NCI-H2029 treated with DMSO at 0.1 percent for 48 hours (cell line): Measurements from ENCODE around the gene ZNF675.
"Not testable (repeated sequence)": the region's sequence is repeated elsewhere in the genome, so short reads cannot be mapped to it uniquely, and the experiment has no call there.

Source experiments
- DNase-seq: peaks from one replicate; lab custom pipeline; 2025; lab: John Stamatoyannopoulos, UW

The ZNF675 gene

DNA sequence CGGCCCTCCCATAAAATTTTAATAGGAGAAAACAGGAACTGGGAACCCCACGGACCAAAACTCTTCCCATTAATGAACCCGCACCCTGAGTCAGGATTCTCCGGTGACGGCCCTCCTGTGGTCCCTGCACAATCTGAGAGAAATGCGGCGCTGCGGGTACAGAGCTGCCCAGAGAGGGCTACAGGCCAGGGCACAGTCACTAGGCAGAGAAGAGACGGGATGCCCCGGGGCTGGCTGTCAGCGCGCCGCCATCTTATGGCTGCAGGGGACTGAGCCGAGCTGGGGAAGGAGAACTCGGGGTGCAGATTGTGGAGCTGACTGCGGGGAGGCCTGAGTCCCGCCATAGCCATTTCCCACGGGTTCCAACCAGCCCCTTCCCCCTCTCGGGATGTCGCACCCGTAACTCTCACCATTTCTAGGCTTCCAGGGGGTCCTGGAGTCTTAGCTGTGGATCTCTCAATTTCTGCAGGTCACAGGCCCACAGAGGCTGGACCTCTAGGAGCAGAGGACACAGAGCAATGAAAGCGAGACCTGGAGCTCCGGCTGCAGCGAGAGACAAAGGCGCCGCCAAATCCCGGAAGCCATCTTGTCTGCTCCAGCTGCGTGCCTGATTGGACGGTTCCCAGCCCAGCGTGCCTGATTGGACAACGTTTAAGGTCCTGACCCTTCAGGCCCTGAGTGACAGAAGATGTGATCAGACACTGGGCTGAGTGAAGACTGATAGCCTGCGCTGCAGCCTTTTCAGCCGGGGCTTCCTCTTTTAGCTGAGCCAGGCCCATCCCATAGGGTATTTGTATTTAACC is at the start of gene ZNF675:
Gene ZNF675, minus strand, starts transcription at position 592 of the 803 bp plus-strand sequence. Its CDS starts 179 bp downstream, at position 413.
- DNase-seq = peak; percentile 85

DNA sequence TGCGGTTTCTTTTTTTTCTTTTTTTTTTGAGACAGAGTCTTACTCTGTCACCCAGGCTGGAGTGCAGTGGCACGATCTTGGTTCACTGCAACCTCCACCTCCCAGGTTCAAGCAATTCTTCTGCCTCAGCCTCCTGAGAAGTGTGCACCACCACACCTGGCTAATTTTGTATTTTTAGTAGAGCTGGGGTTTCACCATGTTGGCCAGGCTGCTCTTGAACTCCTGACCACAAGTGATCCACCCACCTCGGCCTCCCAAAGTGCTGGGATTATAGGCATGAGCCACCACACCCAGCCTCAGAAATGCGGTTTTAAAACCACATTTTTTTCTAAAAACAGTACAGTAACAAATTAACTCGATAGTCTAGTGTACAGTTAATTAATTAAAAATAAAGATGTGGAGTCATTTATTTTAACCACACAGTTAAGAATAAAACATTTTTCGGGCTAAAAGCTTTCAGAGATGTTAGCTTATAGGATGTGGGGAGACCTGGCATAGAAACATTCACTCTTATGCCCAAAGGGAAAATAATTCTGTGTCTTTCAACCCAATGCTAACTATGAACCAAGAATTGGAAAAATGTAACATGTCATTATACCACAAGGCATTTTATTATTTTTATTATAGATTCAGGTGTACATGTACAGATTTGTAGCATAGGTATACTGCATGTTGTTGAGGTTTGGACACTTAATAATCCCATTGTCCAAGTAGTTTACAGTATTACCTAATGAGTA is 43.9 kb upstream of the ZNF675 start:
- not testable (repeated sequence) for DNase-seq

- not testable (repeated sequence) for DNase-seq
Measured at GRCh38 chr19:23724161-23724560, 37.1 kb upstream of the ZNF675 start.

GRCh38 chr19:23718802-23719201 is 31.8 kb upstream of the ZNF675 start:
- DNase-seq = no peak

- no peak for DNase-seq
Measured at GRCh38 chr19:23716792-23717191, 29.8 kb upstream of the ZNF675 start.

DNA sequence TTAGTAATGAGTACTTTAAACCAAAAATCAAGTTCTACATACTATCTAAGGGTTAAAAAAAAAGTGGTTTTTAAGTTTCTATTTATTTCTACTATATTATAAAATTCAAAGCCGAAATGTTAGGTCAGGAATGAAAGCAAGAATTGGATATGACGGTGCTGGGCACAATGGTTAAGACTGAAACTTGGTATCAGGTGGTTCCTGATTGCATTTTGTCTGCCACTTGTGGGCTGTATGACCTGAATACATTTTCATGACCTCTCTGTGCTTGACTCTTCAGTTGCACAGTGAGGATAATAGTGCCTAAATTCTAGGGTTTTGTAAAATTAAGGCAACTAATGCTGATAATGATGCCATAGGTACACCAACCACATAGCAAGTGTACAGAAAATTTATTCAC is 22.3 kb upstream of the ZNF675 start:
- no peak for DNase-seq

- no peak for DNase-seq
Measured at GRCh38 chr19:23706657-23707056, 19.6 kb upstream of the ZNF675 start.

GRCh38 chr19:23699521-23699860 is 12.5 kb upstream of the ZNF675 start:
- no peak for DNase-seq

GRCh38 chr19:23698711-23699520 is 11.9 kb upstream of the ZNF675 start:
- DNase-seq = peak; percentile 35

DNA sequence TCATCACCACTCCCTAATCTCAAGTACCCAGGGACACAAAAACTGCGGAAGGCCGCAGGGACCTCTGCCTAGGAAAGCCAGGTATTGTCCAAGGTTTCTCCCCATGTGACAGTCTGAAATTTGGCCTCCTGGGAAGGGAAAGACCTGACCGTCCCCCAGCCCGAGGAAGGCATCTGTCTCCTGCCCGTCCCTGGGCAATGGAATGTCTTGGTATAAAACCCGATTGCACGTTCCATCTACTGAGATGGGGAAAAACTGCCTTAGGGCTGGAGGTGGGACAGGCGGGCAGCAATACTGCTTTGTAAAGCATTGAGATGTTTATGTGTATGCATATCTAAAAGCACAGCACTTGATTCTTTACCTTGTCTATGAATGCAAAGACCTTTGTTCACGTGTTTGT is 5.9 kb upstream of the ZNF675 start:
- not testable (repeated sequence) for DNase-seq

GRCh38 chr19:23673132-23673531 is 13.9 kb downstream of the ZNF675 start:
- no peak for DNase-seq

GRCh38 chr19:23668606-23669005 is 18.4 kb downstream of the ZNF675 start:
- DNase-seq = not testable (repeated sequence)

- no peak for DNase-seq
Measured at GRCh38 chr19:23665651-23666410, 21.2 kb downstream of the ZNF675 start.

DNA sequence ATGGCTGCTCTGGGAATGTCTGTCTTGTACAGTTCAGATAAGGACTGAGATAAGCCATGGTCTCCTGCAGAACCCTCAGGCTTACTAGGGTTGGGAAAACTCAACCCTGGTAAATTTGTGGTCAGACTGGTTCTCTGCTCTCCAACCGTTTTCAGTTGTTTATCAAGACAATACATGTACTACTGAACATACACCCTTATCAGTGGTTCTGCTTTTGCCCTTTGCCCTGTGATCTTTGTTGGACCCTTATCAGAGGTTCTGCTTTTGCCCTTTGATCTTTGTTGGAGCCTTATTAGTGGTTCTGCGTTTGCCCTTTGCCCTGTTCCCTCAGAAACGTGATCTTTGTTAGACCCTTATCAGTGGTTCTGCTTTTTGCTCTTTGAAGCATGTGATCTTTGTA is 37.2 kb downstream of the ZNF675 start:
- not testable (repeated sequence) for DNase-seq
